Measurements from ENCODE around the gene GPR84.

Gene GPR84

DNA sequence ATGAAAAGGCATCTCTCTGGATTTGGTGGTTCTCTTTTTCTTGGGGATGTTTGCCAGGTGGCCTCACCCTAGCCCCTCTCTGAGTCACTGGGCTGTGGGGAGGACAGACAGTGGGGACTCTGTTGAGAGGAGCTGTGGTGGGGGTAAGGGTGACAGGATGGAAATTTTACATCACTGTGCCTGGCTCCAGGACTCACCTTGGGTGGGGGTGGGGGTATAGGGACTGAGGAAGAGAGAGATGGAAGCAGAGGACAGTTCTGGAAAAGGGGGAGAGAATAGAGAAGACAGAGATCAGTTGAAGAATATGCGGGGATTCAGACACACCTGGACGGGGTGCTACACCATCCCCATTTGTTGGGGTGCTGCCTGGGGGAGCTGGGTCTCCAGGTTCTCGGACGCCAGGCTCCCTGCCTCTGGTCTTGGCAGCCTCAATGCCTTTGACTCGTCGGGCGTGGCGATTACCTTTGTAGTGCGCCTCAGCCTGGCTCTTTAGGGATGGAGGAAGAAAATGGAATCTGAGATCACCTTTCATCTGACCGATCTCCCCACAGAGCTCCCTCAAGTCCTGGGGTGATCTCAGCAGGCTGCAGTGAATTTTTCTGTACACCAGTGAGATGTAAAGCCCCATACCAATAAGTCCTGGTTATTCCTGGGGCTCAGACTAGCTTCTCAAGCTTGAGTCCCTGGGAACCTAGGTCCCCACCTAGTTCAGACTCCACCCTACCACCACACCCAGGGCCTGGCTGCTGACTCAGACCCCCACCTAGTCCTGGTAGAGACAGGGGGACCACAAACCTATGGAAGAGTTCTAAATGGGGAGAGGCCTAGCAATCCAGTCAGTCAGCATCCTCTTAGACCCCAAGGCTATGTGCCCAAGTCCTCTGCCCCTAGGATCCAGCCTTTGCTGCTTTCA is 9.6 kb upstream of the GPR84 start:
- DNase-seq = no peak

GRCh38 chr12:54372113-54372806 is 8.0 kb upstream of the GPR84 start:
- DNase-seq = no peak

DNA sequence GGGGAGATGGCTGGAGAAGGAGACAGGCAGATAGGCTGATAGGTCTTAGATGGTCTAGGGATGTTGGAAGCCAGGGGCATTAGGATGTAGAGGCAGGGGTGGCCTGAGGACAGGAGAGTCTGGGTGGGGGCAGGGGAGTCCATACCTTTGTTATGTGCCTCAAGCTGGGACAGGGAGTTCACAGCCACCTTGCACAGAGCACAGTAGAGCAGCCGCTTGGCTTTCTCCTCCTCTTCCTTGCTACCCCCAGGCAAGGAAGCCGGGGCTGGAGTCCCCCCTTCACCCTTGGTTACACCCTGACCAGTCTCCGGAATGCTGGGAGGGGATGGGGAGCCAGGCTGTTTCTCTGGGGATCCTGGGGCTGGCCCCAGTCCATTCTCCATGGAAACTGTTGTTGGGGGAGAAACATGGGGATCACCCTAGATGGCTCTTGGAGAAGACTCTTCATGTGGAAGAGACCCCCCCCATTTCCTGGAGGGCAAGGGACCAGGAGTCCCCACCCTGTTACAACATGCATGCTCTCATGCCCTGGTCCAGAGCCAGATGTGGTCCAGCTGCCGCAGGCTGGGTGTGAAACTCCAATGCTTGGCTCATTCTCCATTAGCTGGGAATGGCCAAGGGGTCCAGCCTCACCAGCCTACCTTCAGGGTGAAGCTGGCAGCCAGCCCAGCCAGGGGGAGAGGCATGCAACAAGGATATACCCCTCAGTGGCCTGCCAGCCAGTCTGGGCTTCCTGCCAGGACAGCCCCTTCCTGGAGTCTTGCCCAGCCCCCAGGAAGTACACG is 7.2 kb upstream of the GPR84 start:
- no peak for DNase-seq

- no peak for DNase-seq
Measured at GRCh38 chr12:54370171-54370730, 6.0 kb upstream of the GPR84 start.

DNA sequence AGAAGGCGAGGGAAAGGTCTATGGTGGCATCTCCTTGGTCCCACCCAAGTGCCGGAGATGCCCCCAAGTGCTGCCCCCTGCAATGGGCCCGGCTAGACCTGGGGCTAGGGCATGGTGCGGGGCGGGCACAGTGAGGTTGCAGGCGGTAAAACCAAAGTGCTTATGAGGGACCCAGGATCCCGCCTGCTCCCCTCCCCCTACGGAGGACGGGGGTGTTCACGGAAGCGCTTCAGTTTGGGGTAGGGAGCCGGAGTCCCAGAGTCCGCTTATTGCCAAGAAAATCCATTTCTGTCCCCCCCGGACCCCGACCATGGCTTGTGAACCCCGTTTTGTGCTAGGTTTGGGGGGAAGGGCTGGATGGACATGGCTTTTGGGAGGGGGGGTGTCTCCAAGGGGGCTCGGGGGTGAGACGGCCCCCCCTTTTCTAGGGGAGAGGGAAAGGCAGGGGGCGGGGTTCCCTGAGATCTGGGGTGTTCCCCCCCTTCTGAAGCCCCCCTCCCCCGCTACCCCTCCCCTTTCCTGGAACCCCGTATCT is 5.4 kb upstream of the GPR84 start:
- DNase-seq = no peak

GRCh38 chr12:54368709-54369596 is 4.7 kb upstream of the GPR84 start:
- DNase-seq = peak; percentile 76

DNA sequence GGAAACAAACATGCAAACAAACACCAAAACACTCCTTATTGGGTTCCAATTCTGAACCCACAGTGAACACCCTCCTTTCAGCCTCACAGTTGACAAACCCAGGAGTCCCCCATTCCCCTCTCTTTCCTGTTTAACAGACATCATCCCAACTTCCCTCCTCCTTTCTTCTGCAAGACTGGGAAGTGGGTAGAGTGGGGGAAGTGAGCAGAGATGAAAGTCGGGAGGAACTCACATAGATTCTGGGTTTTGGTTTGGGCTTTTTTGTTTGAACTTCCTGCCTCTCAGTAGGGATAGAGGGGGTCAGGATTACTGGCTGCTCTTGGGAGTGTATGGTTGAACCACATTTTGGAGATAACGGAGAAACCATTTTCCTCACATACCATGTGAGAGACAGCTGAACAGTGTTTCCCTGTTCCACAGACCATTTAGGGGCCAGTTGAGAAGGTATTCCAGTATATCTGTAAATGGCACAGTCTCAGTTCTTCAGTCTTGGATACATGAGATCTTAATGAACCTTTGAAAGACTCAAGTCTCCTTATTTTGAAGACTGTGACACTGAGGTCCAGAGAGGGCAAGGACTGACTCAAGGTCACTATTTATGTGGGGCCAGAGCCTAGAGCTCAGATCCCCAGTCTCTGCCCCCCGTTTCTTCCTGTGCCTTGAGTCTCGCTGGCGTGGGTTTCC is 3.9 kb upstream of the GPR84 start:
- no peak for DNase-seq

GRCh38 chr12:54363618-54364017 is 668 bp downstream of the GPR84 start:
- no peak for DNase-seq

DNA sequence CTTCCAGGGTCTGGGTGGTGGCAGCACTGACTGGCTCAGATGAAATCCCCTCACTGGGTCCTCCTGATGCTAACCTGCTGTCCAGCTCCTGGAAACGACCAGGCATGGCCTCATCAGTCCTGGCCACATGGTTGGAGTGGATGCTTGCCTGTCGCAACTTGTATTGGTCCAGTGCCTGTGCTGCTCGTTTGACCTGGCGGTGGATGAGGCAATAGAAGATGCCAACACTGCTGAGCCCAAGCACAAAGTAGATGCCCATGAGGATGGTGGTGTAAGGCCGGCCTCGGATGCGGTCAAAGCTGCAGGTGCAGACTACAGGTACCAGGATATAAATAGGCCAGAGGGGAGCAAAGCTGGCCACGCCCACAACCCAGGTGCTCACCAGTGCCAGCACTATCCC is 1.2 kb downstream of the GPR84 start:
- no peak for DNase-seq

DNA sequence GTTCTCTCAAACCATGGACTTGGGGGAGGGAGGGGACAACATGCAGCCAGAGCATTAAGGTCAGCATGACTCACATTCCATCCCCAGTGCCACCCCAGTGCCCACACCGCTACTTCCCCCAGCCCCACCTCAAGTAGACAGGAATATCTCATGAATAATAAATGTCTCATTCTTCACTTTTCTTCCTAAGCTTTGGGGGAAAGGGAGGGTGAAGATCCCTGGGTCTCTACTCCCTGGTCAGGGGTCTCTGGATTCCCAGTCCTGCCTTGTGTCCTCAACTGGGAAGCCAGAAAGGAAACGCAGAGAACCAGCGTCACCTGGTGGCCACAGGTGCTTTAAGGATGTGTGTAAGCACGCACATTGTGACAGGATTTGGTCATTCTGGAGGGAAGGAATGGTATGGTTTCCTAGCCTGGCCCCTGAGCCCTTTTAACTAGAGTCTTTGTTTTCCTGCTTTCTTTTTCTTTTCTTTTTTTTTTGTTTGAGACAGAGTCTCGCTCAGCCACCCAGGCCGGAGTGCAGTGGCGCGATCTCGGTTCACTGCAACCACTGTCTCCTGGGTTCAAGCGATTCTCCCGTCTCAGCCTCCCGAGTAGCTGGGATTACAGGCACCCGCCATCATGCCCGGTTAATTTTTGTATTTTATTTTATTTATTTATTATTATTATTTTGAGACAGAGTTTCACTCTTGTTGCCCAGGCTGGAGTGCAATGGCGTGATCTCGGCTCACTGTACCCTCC is 3.4 kb downstream of the GPR84 start:
- DNase-seq = no peak

GRCh38 chr12:54359762-54360351 is 4.4 kb downstream of the GPR84 start:
- DNase-seq = no peak

DNA sequence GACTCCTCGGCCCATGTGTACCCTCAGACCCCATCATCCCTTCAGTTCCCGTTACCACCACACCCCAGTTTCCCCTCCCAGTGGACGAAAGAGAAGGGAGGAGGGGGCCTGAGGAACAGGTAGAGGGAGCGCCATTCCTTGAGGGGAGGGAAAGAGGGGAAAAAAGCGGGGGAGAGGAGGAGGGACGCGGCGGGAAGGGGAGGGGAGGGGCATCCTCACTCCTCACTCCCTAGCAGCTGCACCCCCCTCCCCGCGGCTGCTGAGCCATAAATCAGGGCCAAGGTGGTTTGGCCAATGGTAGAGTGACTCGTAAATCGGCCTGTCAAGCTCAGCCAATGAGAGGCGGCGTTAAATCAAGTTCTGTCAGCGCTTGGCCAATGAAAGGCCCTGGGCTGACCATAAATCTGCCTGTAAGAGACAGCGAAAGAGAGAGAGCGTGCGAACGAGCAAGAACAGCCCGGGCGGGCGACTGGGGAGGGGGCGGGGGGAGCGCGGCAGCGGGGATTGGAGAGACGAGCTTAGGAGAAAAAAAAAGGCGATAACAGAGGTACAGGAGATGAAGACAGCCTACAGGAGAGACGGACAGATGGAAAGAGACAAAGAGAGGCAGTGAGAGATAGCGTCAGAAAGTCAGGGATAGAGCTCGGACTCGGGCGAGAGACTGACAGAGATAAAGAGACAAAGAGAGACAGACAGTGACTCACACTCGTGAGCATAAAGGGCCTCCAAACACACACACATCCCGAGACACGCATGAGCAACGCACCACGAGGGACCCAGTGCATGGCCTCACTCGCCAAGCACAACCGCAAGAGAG is 5.1 kb downstream of the GPR84 start:
- peak; percentile 95 for DNase-seq

- DNase-seq = peak; percentile 49
Measured at GRCh38 chr12:54358191-54358944, 5.9 kb downstream of the GPR84 start.

GRCh38 chr12:54357506-54358190 is 6.6 kb downstream of the GPR84 start:
- DNase-seq = no peak

DNA sequence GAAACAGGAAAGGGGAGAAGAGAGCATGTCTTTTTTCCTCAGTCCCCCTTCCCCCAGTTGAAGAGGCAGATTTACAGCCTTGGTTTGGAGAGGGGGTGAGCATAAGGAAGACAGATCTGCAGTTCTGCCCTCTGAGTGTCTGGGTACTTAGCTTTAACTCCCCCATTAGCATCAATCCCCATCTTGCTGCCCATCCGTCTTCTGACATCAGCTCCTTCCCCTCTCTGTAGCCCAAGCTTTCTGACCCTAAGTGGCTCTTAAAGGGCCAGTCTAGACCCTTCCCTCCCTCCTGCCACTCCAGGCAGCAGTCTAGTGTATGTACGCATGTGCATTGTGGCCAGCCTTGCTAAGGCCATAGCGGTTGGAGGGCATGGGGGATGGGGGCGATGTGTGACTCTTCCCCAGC is 7.3 kb downstream of the GPR84 start:
- DNase-seq = no peak

GRCh38 chr12:54356228-54356627 is 8.1 kb downstream of the GPR84 start:
- no peak for DNase-seq

GRCh38 chr12:54355104-54355815 is 9.0 kb downstream of the GPR84 start:
- no peak for DNase-seq

All from central memory CD4-positive, alpha-beta T cell (primary cell).